ENCODE measurements around the gene AUTS2. TPM values are rescaled to one million over a fixed set of nuclear protein-coding genes. Genes with fewer than 3 reads are reported as not detected.

Gene AUTS2
- total and polyA plus RNA-seq, 4 donors = 4.9 to 24.4 (median 7.0) TPM

DNA sequence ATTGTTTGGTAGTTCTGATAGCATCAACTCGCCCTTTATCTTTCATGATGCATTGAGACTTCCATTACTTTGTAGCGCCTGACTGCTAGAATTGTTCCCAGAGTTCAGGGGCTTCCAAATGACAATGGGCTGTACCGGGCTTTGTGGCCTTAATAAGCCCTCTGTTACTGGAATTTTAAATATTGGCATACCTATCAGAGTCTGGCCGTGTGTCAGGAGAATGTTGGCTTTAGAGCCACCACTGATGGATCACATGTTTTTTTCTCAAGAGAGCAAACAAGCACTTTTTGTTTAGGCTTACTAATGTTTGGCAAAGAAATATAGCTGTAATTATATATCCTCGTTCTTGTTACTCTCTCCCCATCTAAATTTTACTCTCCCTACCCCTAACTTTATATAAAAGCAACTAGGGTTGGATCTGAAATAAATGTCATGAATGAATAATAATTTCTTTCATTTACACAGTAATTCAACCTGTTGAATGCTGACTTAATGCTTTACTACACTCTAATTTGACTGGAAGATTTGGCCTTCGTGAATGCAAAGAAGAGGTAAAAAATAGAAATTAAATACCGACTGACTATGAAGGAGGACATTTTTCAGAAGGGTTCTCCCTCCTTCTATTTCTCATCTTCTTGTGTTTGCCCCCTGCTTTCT lies 396.7 kb downstream of the AUTS2 start (continued):
- TF ChIP-seq JUND (IDR thresholded peaks at IDR 0.05) = no peak
- no peak for TF ChIP-seq SP1 (IDR thresholded peaks at IDR 0.05)

DNA sequence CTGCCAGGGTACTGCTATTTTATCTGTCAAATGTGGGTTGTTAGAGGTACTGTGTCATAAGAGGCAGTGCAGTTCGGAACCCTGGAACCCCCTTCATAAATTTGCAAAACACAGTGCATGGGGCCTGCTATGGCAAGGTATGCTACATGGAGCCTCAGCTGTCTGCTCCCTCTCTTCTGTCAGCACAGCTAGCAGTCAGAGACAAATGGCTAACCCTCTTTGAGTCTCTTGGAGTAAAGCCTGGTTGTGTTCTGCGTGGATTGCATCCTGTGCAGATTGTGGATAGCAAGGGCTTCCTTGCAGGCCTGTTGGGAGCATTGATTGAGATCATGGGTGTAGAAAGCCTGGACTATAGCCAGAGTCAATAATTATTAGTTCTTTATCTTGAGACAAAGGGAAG lies 397.8 kb downstream of the AUTS2 start:
- 86% methylated on average over 2 of the region's 2 CpGs for whole genome bisulfite sequencing

DNA sequence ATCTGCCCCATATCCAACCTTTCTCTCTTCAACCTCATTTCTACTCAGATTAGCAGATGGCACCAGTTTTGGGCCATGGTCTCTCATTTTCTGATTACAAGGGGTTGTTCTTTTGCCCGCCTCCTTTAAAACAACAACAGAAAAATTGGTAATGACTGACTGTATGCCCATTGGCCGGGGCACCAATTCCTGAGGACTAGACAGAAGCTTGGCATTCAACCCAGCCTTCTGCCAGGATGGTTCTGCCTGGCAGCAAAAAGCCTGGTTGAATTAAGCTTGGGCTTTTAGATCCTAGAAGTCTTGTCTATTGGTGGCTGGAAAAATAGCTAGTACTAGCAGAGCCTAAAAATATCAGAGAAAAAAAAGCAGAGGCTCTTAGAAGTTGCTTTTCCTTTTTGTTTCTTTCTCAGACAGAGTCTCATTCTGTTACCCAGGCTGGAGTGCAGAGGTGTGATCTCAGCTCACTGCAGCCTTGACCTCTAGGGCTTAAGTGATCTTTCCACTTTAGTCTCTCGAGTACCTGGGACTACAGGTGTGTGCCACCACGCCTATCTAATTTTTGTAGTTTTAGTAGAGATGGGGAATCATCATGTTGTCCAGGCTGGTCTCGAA lies 402.6 kb downstream of the AUTS2 start:
- WGBS = 89% methylated on average over 5 of the region's 5 CpGs
- no peak overlapping the region for H3K4me3 ChIP-seq (ENCODE audit: low read depth in 1 of 3, low read length in 3 of 3)

More for the DNA sequence above, 397.8 kb downstream of the AUTS2 start:
- no peak for DNase-seq (ENCODE audit: low spot score)
- Histone ChIP-seq H3K36me3 (ENCODE audit: control insufficient read depth in 4 of 4, insufficient read depth in 3 of 4, low read depth in 1 of 4, low read length in 3 of 4) (no peaks in the 10 kb centered on the region), H3K4me1 (ENCODE audit: control insufficient read depth in 4 of 4, insufficient read depth in 4 of 4, low read length in 3 of 4) (peaks cover 0 to 4% (median 0%) of the 10 kb centered on the region in 4 donors), H3K9ac (ENCODE audit: low read depth in 1 of 2, low read length in 2 of 2) (no peak overlapping the region), H3K27me3 (ENCODE audit: control insufficient read depth in 4 of 4, insufficient read depth in 4 of 4, low read length in 3 of 4) (no peaks in the 10 kb centered on the region), H3K9me3 (ENCODE audit: control insufficient read depth in 4 of 4, low read length in 3 of 4) (no peaks in the 10 kb centered on the region), H3K4me3 (ENCODE audit: low read depth in 1 of 3, low read length in 3 of 3) (no peak overlapping the region), H3K27ac (ENCODE audit: low read depth in 1 of 2, low read length in 2 of 2) (no peak overlapping the region)
- no peak for TF ChIP-seq TAF1 (conservative IDR thresholded peaks at IDR 0.05)
- no peak for TF ChIP-seq RAD21 (IDR thresholded peaks at IDR 0.05)
- no peak for TF ChIP-seq SP1 (IDR thresholded peaks at IDR 0.05)
- no peak for TF ChIP-seq HNF4A (conservative IDR thresholded peaks at IDR 0.05)
- no peak for TF ChIP-seq JUND (IDR thresholded peaks at IDR 0.05)
- TF ChIP-seq, protein P1, sequence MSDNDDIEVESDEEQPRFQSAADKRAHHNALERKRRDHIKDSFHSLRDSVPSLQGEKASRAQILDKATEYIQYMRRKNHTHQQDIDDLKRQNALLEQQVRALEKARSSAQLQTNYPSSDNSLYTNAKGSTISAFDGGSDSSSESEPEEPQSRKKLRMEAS (IDR thresholded peaks at IDR 0.05) = no peak
- TF ChIP-seq EGR1 (IDR thresholded peaks at IDR 0.05; ENCODE audit: low read depth in 2 of 2) = no peak
- TF ChIP-seq HNF4G (IDR thresholded peaks at IDR 0.05) = no peak
- no peak for TF ChIP-seq GABPA (IDR thresholded peaks at IDR 0.05 in 1 of 2, conservative IDR thresholded peaks at IDR 0.05 in 1 of 2)

More for the DNA sequence above, 402.6 kb downstream of the AUTS2 start:
- TF ChIP-seq, protein P2, sequence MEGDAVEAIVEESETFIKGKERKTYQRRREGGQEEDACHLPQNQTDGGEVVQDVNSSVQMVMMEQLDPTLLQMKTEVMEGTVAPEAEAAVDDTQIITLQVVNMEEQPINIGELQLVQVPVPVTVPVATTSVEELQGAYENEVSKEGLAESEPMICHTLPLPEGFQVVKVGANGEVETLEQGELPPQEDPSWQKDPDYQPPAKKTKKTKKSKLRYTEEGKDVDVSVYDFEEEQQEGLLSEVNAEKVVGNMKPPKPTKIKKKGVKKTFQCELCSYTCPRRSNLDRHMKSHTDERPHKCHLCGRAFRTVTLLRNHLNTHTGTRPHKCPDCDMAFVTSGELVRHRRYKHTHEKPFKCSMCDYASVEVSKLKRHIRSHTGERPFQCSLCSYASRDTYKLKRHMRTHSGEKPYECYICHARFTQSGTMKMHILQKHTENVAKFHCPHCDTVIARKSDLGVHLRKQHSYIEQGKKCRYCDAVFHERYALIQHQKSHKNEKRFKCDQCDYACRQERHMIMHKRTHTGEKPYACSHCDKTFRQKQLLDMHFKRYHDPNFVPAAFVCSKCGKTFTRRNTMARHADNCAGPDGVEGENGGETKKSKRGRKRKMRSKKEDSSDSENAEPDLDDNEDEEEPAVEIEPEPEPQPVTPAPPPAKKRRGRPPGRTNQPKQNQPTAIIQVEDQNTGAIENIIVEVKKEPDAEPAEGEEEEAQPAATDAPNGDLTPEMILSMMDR (IDR thresholded peaks at IDR 0.05; ENCODE audit: low read depth, low read length, missing input control) = no peak
- TF ChIP-seq, protein P1 (IDR thresholded peaks at IDR 0.05) = no peak
- TF ChIP-seq RAD21 (IDR thresholded peaks at IDR 0.05) = no peak
- TF ChIP-seq FOXA2 (IDR thresholded peaks at IDR 0.05) = no peak
- TF ChIP-seq, protein P3, sequence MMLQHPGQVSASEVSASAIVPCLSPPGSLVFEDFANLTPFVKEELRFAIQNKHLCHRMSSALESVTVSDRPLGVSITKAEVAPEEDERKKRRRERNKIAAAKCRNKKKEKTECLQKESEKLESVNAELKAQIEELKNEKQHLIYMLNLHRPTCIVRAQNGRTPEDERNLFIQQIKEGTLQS (IDR thresholded peaks at IDR 0.05) = no peak
- TF ChIP-seq TAF1 (conservative IDR thresholded peaks at IDR 0.05) = no peak
- TF ChIP-seq, protein P4, sequence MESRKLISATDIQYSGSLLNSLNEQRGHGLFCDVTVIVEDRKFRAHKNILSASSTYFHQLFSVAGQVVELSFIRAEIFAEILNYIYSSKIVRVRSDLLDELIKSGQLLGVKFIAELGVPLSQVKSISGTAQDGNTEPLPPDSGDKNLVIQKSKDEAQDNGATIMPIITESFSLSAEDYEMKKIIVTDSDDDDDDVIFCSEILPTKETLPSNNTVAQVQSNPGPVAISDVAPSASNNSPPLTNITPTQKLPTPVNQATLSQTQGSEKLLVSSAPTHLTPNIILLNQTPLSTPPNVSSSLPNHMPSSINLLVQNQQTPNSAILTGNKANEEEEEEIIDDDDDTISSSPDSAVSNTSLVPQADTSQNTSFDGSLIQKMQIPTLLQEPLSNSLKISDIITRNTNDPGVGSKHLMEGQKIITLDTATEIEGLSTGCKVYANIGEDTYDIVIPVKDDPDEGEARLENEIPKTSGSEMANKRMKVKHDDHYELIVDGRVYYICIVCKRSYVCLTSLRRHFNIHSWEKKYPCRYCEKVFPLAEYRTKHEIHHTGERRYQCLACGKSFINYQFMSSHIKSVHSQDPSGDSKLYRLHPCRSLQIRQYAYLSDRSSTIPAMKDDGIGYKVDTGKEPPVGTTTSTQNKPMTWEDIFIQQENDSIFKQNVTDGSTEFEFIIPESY (IDR thresholded peaks at IDR 0.05) = no peak
- TF ChIP-seq HNF4G (IDR thresholded peaks at IDR 0.05) = no peak
- no peak for TF ChIP-seq NR2F2 (IDR thresholded peaks at IDR 0.05)
- TF ChIP-seq HNF4A (conservative IDR thresholded peaks at IDR 0.05) = no peak
- no peak for TF ChIP-seq EGR1 (IDR thresholded peaks at IDR 0.05; ENCODE audit: low read depth in 2 of 2)
- H3K9ac ChIP-seq (ENCODE audit: low read depth in 1 of 2, low read length in 2 of 2) = no peak overlapping the region
- DNase-seq (ENCODE audit: low spot score) = no peak
- no peak overlapping the region for H3K27ac ChIP-seq (ENCODE audit: low read depth in 1 of 2, low read length in 2 of 2)
- H3K27me3 ChIP-seq (ENCODE audit: control insufficient read depth in 4 of 4, insufficient read depth in 4 of 4, low read length in 3 of 4) = no peaks in the 10 kb centered on the region
- no peaks in the 10 kb centered on the region for H3K36me3 ChIP-seq (ENCODE audit: control insufficient read depth in 4 of 4, insufficient read depth in 3 of 4, low read depth in 1 of 4, low read length in 3 of 4)
- no peaks in the 10 kb centered on the region for H3K9me3 ChIP-seq (ENCODE audit: control insufficient read depth in 4 of 4, low read length in 3 of 4)
- H3K4me1 ChIP-seq (ENCODE audit: control insufficient read depth in 4 of 4, insufficient read depth in 4 of 4, low read length in 3 of 4) = no peaks in the 10 kb centered on the region
